Neural cell (in vitro differentiated cells): Measurements from ENCODE around the gene LIPC.

Experiments
- CTCF ChIP-seq: fragments of 450-650 bp; IDR thresholded peaks from 2 replicates; pipeline ENCODE4 v1.5.1; 2014; ENCODE audit warnings: antibody characterized with exemption, mild to moderate bottlenecking, moderate library complexity; ENCODE audit not compliant: poor library complexity, severe bottlenecking
- EZH2 ChIP-seq: fragments of 200-600, 300-800 bp; shearing (Covaris generic), sonication (generic); IDR thresholded peaks from 2 replicates; pipeline ENCODE4 v1.6.1; 2014; ENCODE audit warnings: antibody characterized with exemption, low read length, borderline replicate concordance, mild to moderate bottlenecking; ENCODE audit not compliant: insufficient read depth, poor library complexity, severe bottlenecking

GRCh38 chr15:58546635-58547627 lies 115.1 kb downstream of the LIPC start:
- TF ChIP-seq CTCF (no peak), EZH2 (no peak)
